Measurements from ENCODE around the gene STMN1.
"Not testable (repeated sequence)": the region's sequence is repeated elsewhere in the genome, so short reads cannot be mapped to it uniquely, and the experiment has no call there.

The STMN1 gene

GRCh38 chr1:25905680-25906643, at the start of gene STMN1:
Gene STMN1, minus strand, starts transcription at chr1:25906419. Its CDS starts 1,743 bp downstream, at chr1:25904676.
- DNase-seq: peak; percentile 49 to 84

- DNase-seq: no peak
Observed at GRCh38 chr1:25955553-25955952, 49.3 kb upstream of the STMN1 start.

- DNase-seq: no peak
Observed at GRCh38 chr1:25954282-25954938, 48.2 kb upstream of the STMN1 start.

GRCh38 chr1:25952841-25953401, 46.7 kb upstream of the STMN1 start:
- DNase-seq: peak in 1 of 2 experiments; percentile 35

- DNase-seq: no peak
Observed at GRCh38 chr1:25948641-25949040, 42.4 kb upstream of the STMN1 start.

GRCh38 chr1:25947027-25947426, 40.8 kb upstream of the STMN1 start:
- DNase-seq: no peak

GRCh38 chr1:25945761-25946160, 39.5 kb upstream of the STMN1 start:
- DNase-seq: no peak

- DNase-seq: no peak
Observed at GRCh38 chr1:25944986-25945385, 38.8 kb upstream of the STMN1 start.

GRCh38 chr1:25943511-25943910, 37.3 kb upstream of the STMN1 start:
- not testable (repeated sequence) for DNase-seq

- DNase-seq: no peak
Observed at GRCh38 chr1:25936947-25937346, 30.7 kb upstream of the STMN1 start.

GRCh38 chr1:25933479-25934365, 27.5 kb upstream of the STMN1 start:
- no peak for DNase-seq

GRCh38 chr1:25932811-25933400, 26.7 kb upstream of the STMN1 start:
- DNase-seq: not testable (repeated sequence)

GRCh38 chr1:25932321-25932720, 26.1 kb upstream of the STMN1 start:
- no peak for DNase-seq

- DNase-seq: no peak
Observed at GRCh38 chr1:25929016-25929415, 22.8 kb upstream of the STMN1 start.

GRCh38 chr1:25927521-25928265, 21.5 kb upstream of the STMN1 start:
- DNase-seq: peak in 1 of 2 experiments; percentile 56

GRCh38 chr1:25926731-25927496, 20.7 kb upstream of the STMN1 start:
- DNase-seq: peak in 1 of 2 experiments; percentile 13

- no peak for DNase-seq
Observed at GRCh38 chr1:25924454-25924853, 18.2 kb upstream of the STMN1 start.

GRCh38 chr1:25922971-25923552, 16.8 kb upstream of the STMN1 start:
- peak in 1 of 2 experiments; percentile 56 for DNase-seq

- peak in 1 of 2 experiments; percentile 63 for DNase-seq
Observed at GRCh38 chr1:25922056-25922970, 16.1 kb upstream of the STMN1 start.

All from cerebellar nuclear complex (tissue), 1 donor.